ENCODE measurements around the gene SIRPA. TPM values are rescaled to one million over a fixed set of nuclear protein-coding genes. Genes with fewer than 3 reads are reported as not detected.
A peak's percentile ranks its signal among the peaks of the same experiment; 100 is the strongest.

SIRPA gene
- total and polyA plus RNA-seq, 10 of the 15 experiments (the other 5 are each of a cell fraction or from before 2014, with no cell fraction given) = 1.7 to 13.2 (median 5.0) TPM

- no peak for ATAC-seq
- in situ Hi-C loops (cut with MboI) (no loop called here), intact Hi-C loops (cut with micrococcal nuclease; ENCODE audit: unreplicated experiment) (loop anchor here (2.0 kb wide), 2 partner anchors 20 to 68 kb away; no protein-coding TSS in a partner anchor)
- ChIA-PET RAD21 (ENCODE audit: unreplicated experiment) (interaction anchor here (0.9 to 3.8 kb wide), 6 partner anchors 19 to 68 kb away, joined by 3 to 25 read pairs (median 4); no protein-coding TSS in a partner anchor), POLR2A (interaction anchor here (1.1 to 1.2 kb wide), 2 partner anchors 13 to 19 kb away, joined by 3 to 5 read pairs; no protein-coding TSS in a partner anchor), SMC1A (ENCODE audit: uncharacterized antibody, unreplicated experiment) (interaction anchor here (0.9 to 3.7 kb wide), 11 partner anchors 10 to 96 kb away, joined by 3 to 19 read pairs (median 4); no protein-coding TSS in a partner anchor), CTCF (interaction anchor here (0.8 to 4.1 kb wide), 7 partner anchors 15 to 123 kb away, joined by 3 to 27 read pairs (median 4); no protein-coding TSS in a partner anchor)
- H2AFZ ChIP-seq (ENCODE audit: control insufficient read depth, low read depth, low read length) = no peak overlapping the region
- no peak overlapping the region for H3K4me3 ChIP-seq
- peaks cover 21% of the 10 kb centered on the region for H3K4me1 ChIP-seq (ENCODE audit: control insufficient read depth, insufficient read depth, low read length)
- H4K20me1 ChIP-seq (ENCODE audit: control insufficient read depth, insufficient read depth) = no peaks in the 10 kb centered on the region
- no TSS peak for BruUV-seq (replicated peaks)
- no peaks in the 10 kb centered on the region for H3K36me3 ChIP-seq (ENCODE audit: control insufficient read depth in 2 of 2, insufficient read depth in 2 of 2, low read length in 1 of 2)
- H3K4me2 ChIP-seq (ENCODE audit: control insufficient read depth, insufficient read depth) = peak overlapping the region; percentile 63; the same call in 1 of the 2 replicates
- DNase-seq (ENCODE audit: low read depth, low spot score) = no peak
- 0 out of 2 replicates have a peak overlapping the region, but pooled peaks have one; percentile 20 for H3K27ac ChIP-seq (ENCODE audit: control insufficient read depth, insufficient read depth)
- TF ChIP-seq ELK1 (IDR thresholded peaks at IDR 0.05; ENCODE audit: low read depth, low read length) (no peak), NFYA (IDR thresholded peaks at IDR 0.05; ENCODE audit: borderline replicate concordance, low read depth, low read length) (no peak), PRDM15 (CRISPR knock-in tag; IDR thresholded peaks at IDR 0.05) (no peak), CBFB (IDR thresholded peaks at IDR 0.05; ENCODE audit: low read depth) (no peak), SP1 (IDR thresholded peaks at IDR 0.05; ENCODE audit: low read depth, low read length) (no peak), TAF1 (IDR thresholded peaks at IDR 0.05; ENCODE audit: borderline replicate concordance, low read depth, low read length) (no peak), ATF3 (IDR thresholded peaks at IDR 0.05; ENCODE audit: borderline replicate concordance, extremely low read depth, low read depth, low read length) (no peak), SUPT20H (IDR thresholded peaks at IDR 0.05; ENCODE audit: borderline replicate concordance, control insufficient read depth, low read depth, low read length) (no peak), STAT1 (conservative IDR thresholded peaks at IDR 0.05) (no peak), RELA (IDR thresholded peaks at IDR 0.05; ENCODE audit: borderline replicate concordance, partially characterized antibody) (no peak), SMAD1 (IDR thresholded peaks at IDR 0.05; ENCODE audit: low read depth, partially characterized antibody) (no peak), EP300 (IDR thresholded peaks at IDR 0.05; ENCODE audit: borderline replicate concordance in 1 of 2, control insufficient read depth in 1 of 2, low read depth in 2 of 2, low read length in 2 of 2) (no peak), EED (IDR thresholded peaks at IDR 0.05; ENCODE audit: low read depth) (no peak), ZNF24 (IDR thresholded peaks at IDR 0.05) (no peak), POLR2AphosphoS5 (IDR thresholded peaks at IDR 0.05; ENCODE audit: low read length) (no peak), BMI1 (IDR thresholded peaks at IDR 0.05; ENCODE audit: borderline replicate concordance) (no peak), FOXK2 (IDR thresholded peaks at IDR 0.05) (no peak), CREM (IDR thresholded peaks at IDR 0.05; ENCODE audit: low read depth) (no peak), MTA3 (IDR thresholded peaks at IDR 0.05; ENCODE audit: borderline replicate concordance, low read length) (no peak)
- 28% methylated on average over 4 of the region's 4 CpGs for WGBS (ENCODE audit: insufficient coverage, insufficient replicate concordance, low lambda C conversion rate, missing lambda C conversion rate)
- no peaks in the 10 kb centered on the region for H3K9me3 ChIP-seq (replicated peaks; ENCODE audit: control insufficient read depth, insufficient read depth, low read length)
- no peaks in the 10 kb centered on the region for H3K79me2 ChIP-seq (ENCODE audit: control insufficient read depth, insufficient read depth, low read length)
- H3K27me3 ChIP-seq (replicated peaks in 1 of 2; ENCODE audit: control insufficient read depth in 2 of 2, insufficient read depth in 2 of 2, low read length in 1 of 2) = no peaks in the 10 kb centered on the region
- no peak for FAIRE-seq
- H3K9ac ChIP-seq (ENCODE audit: control insufficient read depth, insufficient read depth, low read length) = no peak overlapping the region
These were observed 24.9 kb upstream of the SIRPA start for GRCh38 chr20:1870323-1870722.

Measured in GM12878 (cell line).